Neural progenitor cell (in vitro differentiated cells): ENCODE results near the gene ACMSD. TPM values are rescaled to one million over a fixed set of nuclear protein-coding genes. Genes with fewer than 3 reads are reported as not detected.
"Not testable (repeated sequence)": the region's sequence is repeated elsewhere in the genome, so short reads cannot be mapped to it uniquely, and the experiment has no call there.

Experiments used
- DNase-seq: peaks from one replicate; pipeline ENCODE4 v3.0.0-alpha.2; 2016; ENCODE audit warnings: low spot score
- H2AFZ ChIP-seq: fragments of 200-600 bp; sonication (generic); replicated peaks from 2 replicates; pipeline ENCODE4 v1.6.1; 2016; ENCODE audit warnings: antibody characterized with exemption
- H3F3A ChIP-seq: fragments of 200-600 bp; sonication (generic); 2 replicates; pipeline ENCODE4 v1.6.1; 2016; ENCODE audit warnings: antibody characterized with exemption, low read depth
- H3K27ac ChIP-seq: fragments of 200-600 bp; sonication (generic); 2 replicates; pipeline ENCODE4 v1.5.1; 2016; ENCODE audit warnings: mild to moderate bottlenecking
- H3K27me3 ChIP-seq: fragments of 200-600 bp; sonication (generic); 2 replicates; pipeline ENCODE4 v1.6.1; 2016; ENCODE audit warnings: mild to moderate bottlenecking, moderate library complexity
- H3K36me3 ChIP-seq: fragments of 200-600 bp; sonication (generic); 2 replicates; pipeline ENCODE4 v1.5.1; 2016
- H3K4me1 ChIP-seq: fragments of 200-600 bp; sonication (generic); 2 replicates; pipeline ENCODE4 v1.6.1; 2016; ENCODE audit warnings: mixed run types
- H3K4me2 ChIP-seq: fragments of 200-600 bp; sonication (generic); 2 replicates; pipeline ENCODE4 v1.6.1; 2016
- H3K4me3 ChIP-seq: fragments of 200-600 bp; sonication (generic); 2 replicates; pipeline ENCODE4 v1.5.1; 2016
- H3K79me2 ChIP-seq: fragments of 200-600 bp; sonication (generic); 2 replicates; pipeline ENCODE4 v1.6.1; 2016; ENCODE audit warnings: low read depth
- H3K9ac ChIP-seq: fragments of 200-600 bp; sonication (generic); 2 replicates; pipeline ENCODE4 v1.6.1; 2016
- H3K9me3 ChIP-seq: fragments of 200-600 bp; sonication (generic); 2 replicates; pipeline ENCODE4 v1.5.1; 2016; ENCODE audit warnings: low read depth
- H4K20me1 ChIP-seq: fragments of 200-600 bp; sonication (generic); 2 replicates; pipeline ENCODE4 v1.6.1; 2016; ENCODE audit warnings: low read depth
- H3K27ac Mint-ChIP-seq: 3 replicates; pipeline ENCODE4 v1.8.0; 2021; ENCODE audit warnings: mixed read lengths
- H3K27me3 Mint-ChIP-seq: 2 replicates; pipeline ENCODE4 v1.8.0; 2022; ENCODE audit warnings: low read depth, mild to moderate bottlenecking, inconsistent platforms, moderate library complexity, mixed read lengths; ENCODE audit not compliant: insufficient read depth
- H3K36me3 Mint-ChIP-seq: 3 replicates; pipeline ENCODE4 v1.8.0; 2021; ENCODE audit warnings: mixed read lengths
- H3K4me1 Mint-ChIP-seq: 3 replicates; pipeline ENCODE4 v1.8.0; 2021; ENCODE audit warnings: mixed read lengths
- H3K4me3 Mint-ChIP-seq: 3 replicates; pipeline ENCODE4 v1.8.0; 2021; ENCODE audit warnings: mild to moderate bottlenecking, moderate library complexity, mixed read lengths
- H3K9me3 Mint-ChIP-seq: 3 replicates; pipeline ENCODE4 v1.8.0; 2020; ENCODE audit warnings: mixed read lengths
- CTCF ChIP-seq: fragments of 200-600 bp; sonication (generic); IDR thresholded peaks from 2 replicates; pipeline ENCODE4 v1.5.1; 2017; ENCODE audit warnings: antibody characterized with exemption, mild to moderate bottlenecking
- EZH2 ChIP-seq: fragments of 200-600 bp; sonication (generic); IDR thresholded peaks from 2 replicates; pipeline ENCODE4 v1.6.1; 2017; ENCODE audit warnings: antibody characterized with exemption, mild to moderate bottlenecking, moderate library complexity
- EZH2phosphoT487 ChIP-seq: fragments of 200-600 bp; sonication (generic); IDR thresholded peaks from 2 replicates; pipeline ENCODE4 v1.6.1; 2017; ENCODE audit warnings: antibody characterized with exemption
- total RNA-seq: library from RNA; depleted of rRNA; stranded (reverse); fragments of >200 nt; gene quantifications from 2 replicates; pipeline ENCODE4 v1.2.3, GENCODE V29; 2015; ENCODE audit warnings: low replicate concordance

ACMSD gene
- total RNA-seq, 1 donor from 2014 or later: not detected

GRCh38 chr2:134897932-134898331 lies 59.5 kb downstream of the ACMSD start:
- H3K4me2 ChIP-seq: no peak overlapping the region
- Mint-ChIP-seq H3K27ac (no peak overlapping the region), H3K27me3 (no peaks in the 10 kb centered on the region), H3K4me3 (no peak overlapping the region), H3K9me3 (no peaks in the 10 kb centered on the region), H3K4me1 (peaks cover under 1% of the 10 kb centered on the region), H3K36me3 (no peaks in the 10 kb centered on the region)
- no peak overlapping the region for H2AFZ ChIP-seq
- no peaks in the 10 kb centered on the region for H3K79me2 ChIP-seq
- no peak overlapping the region for H3K27ac ChIP-seq
- TF ChIP-seq CTCF: peak; percentile 63
- TF ChIP-seq EZH2phosphoT487: no peak
- H3K27me3 ChIP-seq: no peaks in the 10 kb centered on the region
- DNase-seq: no peak
- H3K4me1 ChIP-seq: peaks cover under 1% of the 10 kb centered on the region
- H3K4me3 ChIP-seq: no peak overlapping the region
- no peaks in the 10 kb centered on the region for H4K20me1 ChIP-seq
- no peaks in the 10 kb centered on the region for H3K9me3 ChIP-seq
- no peaks in the 10 kb centered on the region for H3F3A ChIP-seq
- H3K9ac ChIP-seq: no peak overlapping the region
- no peaks in the 10 kb centered on the region for H3K36me3 ChIP-seq

- Histone ChIP-seq H3K4me2 (no peak overlapping the region), H2AFZ (no peak overlapping the region), H3K27ac (no peak overlapping the region), H3K9me3 (no peaks in the 10 kb centered on the region), H3K4me3 (no peak overlapping the region), H4K20me1 (no peaks in the 10 kb centered on the region), H3K27me3 (no peaks in the 10 kb centered on the region), H3K79me2 (no peaks in the 10 kb centered on the region), H3K36me3 (no peaks in the 10 kb centered on the region), H3K9ac (no peak overlapping the region), H3K4me1 (no peaks in the 10 kb centered on the region), H3F3A (no peaks in the 10 kb centered on the region)
- H3K4me3 Mint-ChIP-seq: no peak overlapping the region
- no peaks in the 10 kb centered on the region for H3K4me1 Mint-ChIP-seq
- no peak overlapping the region for H3K27ac Mint-ChIP-seq
- H3K9me3 Mint-ChIP-seq: no peaks in the 10 kb centered on the region
- no peaks in the 10 kb centered on the region for H3K27me3 Mint-ChIP-seq
- DNase-seq: no peak
- H3K36me3 Mint-ChIP-seq: no peaks in the 10 kb centered on the region
- TF ChIP-seq CTCF: no peak
- TF ChIP-seq EZH2phosphoT487: no peak
- TF ChIP-seq EZH2: no peak
These were observed 60.8 kb downstream of the ACMSD start for GRCh38 chr2:134899204-134899603.

- DNase-seq: no peak
- TF ChIP-seq EZH2: no peak
- TF ChIP-seq CTCF: no peak
- no peak for TF ChIP-seq EZH2phosphoT487
- Mint-ChIP-seq H3K9me3 (no peaks in the 10 kb centered on the region), H3K36me3 (no peaks in the 10 kb centered on the region), H3K4me1 (no peaks in the 10 kb centered on the region), H3K4me3 (no peak overlapping the region), H3K27ac (no peak overlapping the region), H3K27me3 (no peaks in the 10 kb centered on the region)
- Histone ChIP-seq H3K4me2 (no peak overlapping the region), H3K36me3 (no peaks in the 10 kb centered on the region), H3K4me1 (no peaks in the 10 kb centered on the region), H3K9me3 (no peaks in the 10 kb centered on the region), H3K9ac (no peak overlapping the region), H3K4me3 (no peak overlapping the region), H3K79me2 (no peaks in the 10 kb centered on the region), H3F3A (no peaks in the 10 kb centered on the region), H3K27ac (no peak overlapping the region), H4K20me1 (no peaks in the 10 kb centered on the region), H3K27me3 (no peaks in the 10 kb centered on the region), H2AFZ (no peak overlapping the region)
These were observed 61.7 kb downstream of the ACMSD start for GRCh38 chr2:134900151-134900550.

- H3K9me3 Mint-ChIP-seq, H3K9me3 ChIP-seq, H3K36me3 ChIP-seq, H3K4me2 ChIP-seq, H3K9ac ChIP-seq, H2AFZ ChIP-seq, H4K20me1 ChIP-seq, H3K27me3 Mint-ChIP-seq, H3K27ac ChIP-seq, H3K4me3 Mint-ChIP-seq, H3K4me1 ChIP-seq, H3K27ac Mint-ChIP-seq, DNase-seq, H3K4me1 Mint-ChIP-seq, H3K36me3 Mint-ChIP-seq, H3F3A ChIP-seq, H3K27me3 ChIP-seq, H3K4me3 ChIP-seq, H3K79me2 ChIP-seq: not testable (repeated sequence)
These were observed 65.3 kb downstream of the ACMSD start for GRCh38 chr2:134903701-134904100.
